HepG2 (cell line): ENCODE data around the gene DDAH2. TPM values are rescaled to one million over a fixed set of nuclear protein-coding genes. Genes with fewer than 3 reads are reported as not detected.

ENCODE experiments used
- CBX1 ChIP-seq: IDR thresholded peaks from one replicate; pipeline ENCODE4 v1.6.1; 2016; ENCODE audit warnings: antibody characterized with exemption, low read depth
- CHCHD3 ChIP-seq: sonication (generic); formaldehyde crosslinking; IDR thresholded peaks from 2 replicates; pipeline ENCODE4 v1.8.0; 2022; ENCODE audit warnings: mild to moderate bottlenecking, missing genetic modification reagents, moderate library complexity
- CREM ChIP-seq, 2 experiments: sonication (generic) in 1 of 2; formaldehyde crosslinking in 1 of 2; IDR thresholded peaks; 2 replicates each; pipeline versions ENCODE4 v1.4.0 to v1.6.1; 2016 to 2020; ENCODE audit warnings: antibody characterized with exemption in 1 of 2, mild to moderate bottlenecking in 1 of 2, missing genetic modification reagents in 1 of 2
- DMAP1 ChIP-seq: IDR thresholded peaks from 2 replicates; pipeline ENCODE4 v1.6.1; 2016
- FOXC1 ChIP-seq: sonication (generic); formaldehyde crosslinking; IDR thresholded peaks from 2 replicates; pipeline ENCODE4 v1.8.0; 2022; ENCODE audit warnings: mild to moderate bottlenecking, missing genetic modification reagents, borderline replicate concordance
- GATAD1 ChIP-seq: IDR thresholded peaks from 2 replicates; pipeline ENCODE4 v1.6.1; 2016; ENCODE audit warnings: missing genetic modification reagents, missing compliant biosample characterization
- HHEX ChIP-seq: IDR thresholded peaks from 2 replicates; pipeline ENCODE4 v1.6.1; 2016; ENCODE audit warnings: control low read depth
- JUNB ChIP-seq: sonication (generic); formaldehyde crosslinking; IDR thresholded peaks from 2 replicates; pipeline ENCODE4 v1.8.0; 2022; ENCODE audit warnings: missing genetic modification reagents, mild to moderate bottlenecking, borderline replicate concordance
- KDM1A ChIP-seq: IDR thresholded peaks from 2 replicates; pipeline ENCODE4 v1.6.1; 2016; ENCODE audit warnings: missing compliant biosample characterization
- MTF2 ChIP-seq: sonication (generic); formaldehyde crosslinking; IDR thresholded peaks from 2 replicates; pipeline ENCODE4 v1.5.0; 2020; ENCODE audit warnings: missing genetic modification reagents, borderline replicate concordance
- NR2C2 ChIP-seq: sonication (generic); formaldehyde crosslinking; IDR thresholded peaks from 2 replicates; pipeline ENCODE4 v1.4.0; 2020; ENCODE audit warnings: missing genetic modification reagents, mild to moderate bottlenecking, moderate library complexity, borderline replicate concordance
- POLR2AphosphoS2 ChIP-seq: IDR thresholded peaks from 2 replicates; pipeline ENCODE4 v1.6.1; 2011; ENCODE audit warnings: low read depth, low read length, improper control_type of control experiment
- SKI ChIP-seq: fragments of 450-650 bp; IDR thresholded peaks from one replicate; pipeline ENCODE4 v1.6.1; 2018; ENCODE audit warnings: mild to moderate bottlenecking; ENCODE audit not compliant: partially characterized antibody
- SKIL ChIP-seq: sonication (generic); formaldehyde crosslinking; IDR thresholded peaks from 2 replicates; pipeline ENCODE4 v1.8.0; 2022; ENCODE audit warnings: missing genetic modification reagents, mild to moderate bottlenecking, moderate library complexity, borderline replicate concordance
- SPEN ChIP-seq: sonication (generic); formaldehyde crosslinking; IDR thresholded peaks from 2 replicates; pipeline ENCODE4 v1.5.1; 2020; ENCODE audit warnings: low read depth, mild to moderate bottlenecking, missing genetic modification reagents
- ZKSCAN5 ChIP-seq: sonication (generic); formaldehyde crosslinking; IDR thresholded peaks from 2 replicates; pipeline ENCODE4 v1.5.1; 2020; ENCODE audit warnings: mild to moderate bottlenecking, missing genetic modification reagents
- ZMAT3 ChIP-seq: sonication (generic); formaldehyde crosslinking; conservative IDR thresholded peaks from 2 replicates; pipeline ENCODE4 v1.7.0; 2021; ENCODE audit warnings: missing genetic modification reagents
- ZMYM4 ChIP-seq: sonication (generic); formaldehyde crosslinking; IDR thresholded peaks from 2 replicates; pipeline ENCODE4 v1.8.1; 2023; ENCODE audit warnings: mild to moderate bottlenecking, missing genetic modification reagents
- ZNF121 ChIP-seq: sonication (generic); formaldehyde crosslinking; IDR thresholded peaks from 2 replicates; pipeline ENCODE4 v1.5.0; 2020; ENCODE audit warnings: mild to moderate bottlenecking, missing genetic modification reagents
- ZNF124 ChIP-seq: sonication (generic); formaldehyde crosslinking; IDR thresholded peaks from 2 replicates; pipeline ENCODE4 v1.4.0; 2020; ENCODE audit warnings: missing genetic modification reagents
- ZNF333 ChIP-seq: sonication (generic); formaldehyde crosslinking; IDR thresholded peaks from 2 replicates; pipeline ENCODE4 v1.4.0; 2020; ENCODE audit warnings: mild to moderate bottlenecking, missing genetic modification reagents, borderline replicate concordance
- ZNF674 ChIP-seq: sonication (generic); formaldehyde crosslinking; IDR thresholded peaks from 2 replicates; pipeline ENCODE4 v1.5.0; 2020; ENCODE audit warnings: low read depth, mild to moderate bottlenecking, missing genetic modification reagents
- ZNF724P ChIP-seq: sonication (generic); formaldehyde crosslinking; IDR thresholded peaks from 2 replicates; pipeline ENCODE4 v1.8.0; 2022; ENCODE audit warnings: missing genetic modification reagents, borderline replicate concordance
- ZNF792 ChIP-seq: IDR thresholded peaks from 2 replicates; pipeline ENCODE4 v1.6.1; 2016
- ZNF839 ChIP-seq: sonication (generic); formaldehyde crosslinking; IDR thresholded peaks from 2 replicates; pipeline ENCODE4 v1.4.0; 2020; ENCODE audit warnings: missing genetic modification reagents, mild to moderate bottlenecking, borderline replicate concordance
- polyA plus RNA-seq, 8 experiments: library from polyadenylated mRNA; depleted of rRNA in 3 of 8; stranded (reverse) in 7 of 8; unstranded in 1 of 8; fragments of >200 nt; fragmentation: Illumina TruSeq in 4 of 8; extraction: Trizol in 4 of 8; gene quantifications; 2 replicates each; pipeline versions ENCODE4 v1.2.1 to v1.2.3, GENCODE V29; 2011 to 2016; ENCODE audit warnings: low read depth in 4 of 8, missing spikeins in 1 of 8, mixed read lengths in 1 of 8; ENCODE audit not compliant: insufficient read depth in 1 of 8
- total RNA-seq, 5 experiments: library from RNA; depleted of rRNA; stranded (reverse); fragments of >200 nt; fragmentation: Illumina TruSeq; extraction: Trizol; gene quantifications; 2 replicates each; pipeline ENCODE4 v1.2.3, GENCODE V29; 2016; ENCODE audit warnings: low read depth in 1 of 5
- TF ChIP-seq, protein P1 (sequence below): IDR thresholded peaks from 2 replicates; pipeline ENCODE4 v1.6.1; 2016
- TF ChIP-seq, protein P2 (sequence below): sonication (generic); formaldehyde crosslinking; IDR thresholded peaks from 2 replicates; pipeline ENCODE4 v1.4.0; 2020; ENCODE audit warnings: missing genetic modification reagents, borderline replicate concordance

Gene DDAH2
- total and polyA plus RNA-seq, 2 of the 13 experiments (the other 11 are each of a cell fraction or from before 2014, with no cell fraction given) = 16.4 to 21.1 TPM

DNA sequence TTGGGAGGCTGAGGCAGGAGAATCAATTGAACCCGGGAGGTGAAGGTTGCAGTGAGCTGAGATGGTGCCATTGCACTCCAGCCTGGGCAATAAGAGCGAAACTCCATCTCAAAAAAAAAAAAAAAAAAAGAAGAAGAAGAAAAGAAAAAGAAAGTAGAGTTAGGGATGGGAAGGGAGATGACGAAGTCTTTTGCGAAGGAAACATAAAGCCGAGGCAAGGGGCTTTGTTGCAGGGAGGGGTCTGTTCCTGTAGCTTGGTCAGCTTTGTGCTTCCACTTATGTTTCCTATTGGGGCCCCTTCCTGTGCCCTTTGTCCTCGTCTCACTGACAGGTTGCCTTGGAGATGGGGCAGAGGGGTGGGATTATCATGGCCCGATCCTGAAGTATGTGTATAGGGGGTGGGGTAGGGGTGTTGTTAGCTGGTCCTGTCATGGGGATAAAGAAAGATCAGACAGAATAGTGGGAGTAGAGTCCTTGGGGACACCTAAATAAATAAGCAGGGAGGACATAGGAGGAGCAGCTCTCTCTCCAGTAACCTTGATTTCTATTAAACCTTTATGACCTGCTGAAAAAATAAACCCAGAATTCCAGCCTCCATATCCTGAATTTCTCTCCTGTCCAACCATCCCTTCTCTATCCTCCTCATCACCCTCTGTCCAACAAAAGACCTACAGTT, 8.4 kb upstream of the DDAH2 start (continued):
- TF ChIP-seq ZNF674 = no peak
- peak; percentile 64 for TF ChIP-seq SKI
- TF ChIP-seq, protein P1, sequence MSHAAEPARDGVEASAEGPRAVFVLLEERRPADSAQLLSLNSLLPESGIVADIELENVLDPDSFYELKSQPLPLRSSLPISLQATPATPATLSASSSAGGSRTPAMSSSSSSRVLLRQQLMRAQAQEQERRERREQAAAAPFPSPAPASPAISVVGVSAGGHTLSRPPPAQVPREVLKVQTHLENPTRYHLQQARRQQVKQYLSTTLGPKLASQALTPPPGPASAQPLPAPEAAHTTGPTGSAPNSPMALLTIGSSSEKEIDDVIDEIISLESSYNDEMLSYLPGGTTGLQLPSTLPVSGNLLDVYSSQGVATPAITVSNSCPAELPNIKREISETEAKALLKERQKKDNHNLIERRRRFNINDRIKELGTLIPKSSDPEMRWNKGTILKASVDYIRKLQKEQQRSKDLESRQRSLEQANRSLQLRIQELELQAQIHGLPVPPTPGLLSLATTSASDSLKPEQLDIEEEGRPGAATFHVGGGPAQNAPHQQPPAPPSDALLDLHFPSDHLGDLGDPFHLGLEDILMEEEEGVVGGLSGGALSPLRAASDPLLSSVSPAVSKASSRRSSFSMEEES (CRISPR knock-in tag) = peak; percentile 55
- TF ChIP-seq ZNF792 = peak; percentile 44; the same call in 1 of the 2 replicates
- TF ChIP-seq NR2C2 (CRISPR knock-in tag) = peak; percentile 77; the same call in 1 of the 2 replicates
- TF ChIP-seq SKIL (CRISPR knock-in tag) = peak; percentile 90
- TF ChIP-seq DMAP1 (CRISPR knock-in tag) = peak; percentile 25
- TF ChIP-seq ZNF121 (CRISPR knock-in tag) = peak; percentile 67
- no peak for TF ChIP-seq ZMAT3
- no peak for TF ChIP-seq CBX1
- TF ChIP-seq KDM1A (CRISPR knock-in tag) = 0 out of 2 replicates have a peak, but pooled peaks have one; percentile 7
- no peak for TF ChIP-seq ZNF124 (CRISPR knock-in tag)
- 0 out of 2 replicates have a peak, but pooled peaks have one; percentile 42 for TF ChIP-seq ZNF724P
- TF ChIP-seq SPEN (CRISPR knock-in tag) = no peak; the same call in 1 of the 2 replicates
- peak; percentile 67 for TF ChIP-seq HHEX (CRISPR knock-in tag)
- TF ChIP-seq POLR2AphosphoS2 = peak; percentile 79; the same call in 1 of the 2 replicates
- no peak for TF ChIP-seq ZKSCAN5 (CRISPR knock-in tag)
- peak; percentile 18; the same call in 1 of the 2 replicates for TF ChIP-seq MTF2 (CRISPR knock-in tag)
- TF ChIP-seq, protein P2, sequence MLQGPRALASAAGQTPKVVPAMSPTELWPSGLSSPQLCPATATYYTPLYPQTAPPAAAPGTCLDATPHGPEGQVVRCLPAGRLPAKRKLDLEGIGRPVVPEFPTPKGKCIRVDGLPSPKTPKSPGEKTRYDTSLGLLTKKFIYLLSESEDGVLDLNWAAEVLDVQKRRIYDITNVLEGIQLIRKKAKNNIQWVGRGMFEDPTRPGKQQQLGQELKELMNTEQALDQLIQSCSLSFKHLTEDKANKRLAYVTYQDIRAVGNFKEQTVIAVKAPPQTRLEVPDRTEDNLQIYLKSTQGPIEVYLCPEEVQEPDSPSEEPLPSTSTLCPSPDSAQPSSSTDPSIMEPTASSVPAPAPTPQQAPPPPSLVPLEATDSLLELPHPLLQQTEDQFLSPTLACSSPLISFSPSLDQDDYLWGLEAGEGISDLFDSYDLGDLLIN (CRISPR knock-in tag) = no peak
- TF ChIP-seq GATAD1 (CRISPR knock-in tag) = no peak; the same call in none of the 2 replicates
- peak; percentile 71; the same call in 1 of the 2 replicates for TF ChIP-seq JUNB
- TF ChIP-seq CREM (IDR thresholded peaks at IDR 0.05) = peak; percentile 90
- TF ChIP-seq CREM (CRISPR knock-in tag; IDR thresholded peaks at IDR 0.05) = no peak
- no peak for TF ChIP-seq CHCHD3 (CRISPR knock-in tag)
- no peak for TF ChIP-seq ZNF839 (CRISPR knock-in tag)
- no peak; the same call in 1 of the 2 replicates for TF ChIP-seq FOXC1
- no peak for TF ChIP-seq ZNF333 (CRISPR knock-in tag)
- no peak; the same call in 1 of the 2 replicates for TF ChIP-seq ZMYM4 (CRISPR knock-in tag)
